DMS114 treated with DMSO at 0.1 percent for 48 hours (cell line): ENCODE measurements around the gene PRMT9.

Experiments
- DNase-seq: peaks from one replicate; lab custom pipeline; 2025; ENCODE audit not compliant: unreplicated experiment; lab: John Stamatoyannopoulos, UW

The PRMT9 gene

GRCh38 chr4:147683717-147684700, at the start of gene PRMT9:
PRMT9 (minus strand) TSS chr4:147684163; CDS start chr4:147683987, 176 bp downstream.
- DNase-seq = peak; percentile 75

GRCh38 chr4:147732518-147733235, 48.7 kb upstream of the PRMT9 start:
- DNase-seq = no peak

- peak; percentile 35 for DNase-seq
Observed at GRCh38 chr4:147731580-147732517, 47.9 kb upstream of the PRMT9 start, which contains the start of gene ARHGAP10. ARHGAP10 (plus strand) TSS chr4:147732088; CDS start chr4:147732302, 214 bp downstream.

GRCh38 chr4:147730333-147730732, 46.4 kb upstream of the PRMT9 start:
- DNase-seq = no peak

- DNase-seq = no peak
Observed at GRCh38 chr4:147727476-147728028, 43.6 kb upstream of the PRMT9 start.

- no peak for DNase-seq
Observed at GRCh38 chr4:147725673-147726072, 41.7 kb upstream of the PRMT9 start.

GRCh38 chr4:147724468-147725201, 40.7 kb upstream of the PRMT9 start:
- no peak for DNase-seq

- no peak for DNase-seq
Observed at GRCh38 chr4:147723326-147723725, 39.4 kb upstream of the PRMT9 start.

GRCh38 chr4:147717878-147718277, 33.9 kb upstream of the PRMT9 start:
- DNase-seq = no peak

- DNase-seq = no peak
Observed at GRCh38 chr4:147714575-147715401, 30.8 kb upstream of the PRMT9 start.

GRCh38 chr4:147709999-147710398, 26.0 kb upstream of the PRMT9 start:
- no peak for DNase-seq

- peak; percentile 10 for DNase-seq
Observed at GRCh38 chr4:147707892-147708672, 24.1 kb upstream of the PRMT9 start.

- DNase-seq = no peak
Observed at GRCh38 chr4:147704846-147705245, 20.9 kb upstream of the PRMT9 start.

GRCh38 chr4:147696866-147697265, 12.9 kb upstream of the PRMT9 start:
- DNase-seq = no peak

- no peak for DNase-seq
Observed at GRCh38 chr4:147693218-147693617, 9.3 kb upstream of the PRMT9 start.

- no peak for DNase-seq
Observed at GRCh38 chr4:147691820-147692219, 7.9 kb upstream of the PRMT9 start.

- DNase-seq = no peak
Observed at GRCh38 chr4:147689067-147689466, 5.1 kb upstream of the PRMT9 start.

- no peak for DNase-seq
Observed at GRCh38 chr4:147683188-147683591, 773 bp downstream of the PRMT9 start.
